ENCODE results near the gene NCF4. TPM values are rescaled to one million over a fixed set of nuclear protein-coding genes. Genes with fewer than 3 reads are reported as not detected.

The NCF4 gene
- polyA plus RNA-seq, 6 donors from 2014 or later: 62.7 to 103 (median 95.9) TPM

- peaks cover 5 to 9% of the 10 kb centered on the region in 2 donors for H3K36me3 Mint-ChIP-seq
- H3K9me3 Mint-ChIP-seq: peaks cover 4 to 19% (median 13%) of the 10 kb centered on the region in 7 donors
- no peak for ATAC-seq (ENCODE audit: low read depth in 2 of 2)
- no peak overlapping the region for H3K4me3 Mint-ChIP-seq
- no peaks in the 10 kb centered on the region for H3K4me1 Mint-ChIP-seq
- H3K27me3 Mint-ChIP-seq: peaks cover 2 to 34% (median 10%) of the 10 kb centered on the region in 3 donors
- no peak overlapping the region for H3K27ac Mint-ChIP-seq
- no peak for DNase-seq
Observed at GRCh38 chr22:36894266-36894665, 33.5 kb downstream of the NCF4 start.

GRCh38 chr22:36897611-36898010 is 36.8 kb downstream of the NCF4 start:
- Mint-ChIP-seq H3K27me3 (peaks cover 14 to 54% (median 32%) of the 10 kb centered on the region in 3 donors), H3K4me3 (no peak overlapping the region)
- ATAC-seq (ENCODE audit: low read depth in 2 of 2): no peak

GRCh38 chr22:36898690-36899089 is 37.9 kb downstream of the NCF4 start:
- Mint-ChIP-seq H3K4me1 (peaks cover 0 to 6% (median 2%) of the 10 kb centered on the region in 3 donors), H3K4me3 (no peak overlapping the region), H3K9me3 (peaks cover 13 to 27% (median 19%) of the 10 kb centered on the region in 7 donors), H3K27me3 (peaks cover 23 to 59% (median 38%) of the 10 kb centered on the region in 3 donors), H3K36me3 (peaks cover 5 to 19% of the 10 kb centered on the region in 2 donors), H3K27ac (peak overlapping the region in 1 of 6 donors; percentile 39)
- no peak for DNase-seq
- ATAC-seq (ENCODE audit: low read depth in 2 of 2): no peak

More at GRCh38 chr22:36897611-36898010, 36.8 kb downstream of the NCF4 start:
- peaks cover 0 to 6% (median 2%) of the 10 kb centered on the region in 3 donors for H3K4me1 Mint-ChIP-seq
- H3K9me3 Mint-ChIP-seq: peaks cover 13 to 26% (median 17%) of the 10 kb centered on the region in 7 donors
- H3K27ac Mint-ChIP-seq: no peak overlapping the region
- peaks cover 5 to 19% of the 10 kb centered on the region in 2 donors for H3K36me3 Mint-ChIP-seq
- no peak for DNase-seq

- ATAC-seq (ENCODE audit: low read depth in 2 of 2): no peak
- H3K27me3 Mint-ChIP-seq: peaks cover 24 to 67% (median 46%) of the 10 kb centered on the region in 3 donors
- peaks cover 5 to 19% of the 10 kb centered on the region in 2 donors for H3K36me3 Mint-ChIP-seq
- H3K9me3 Mint-ChIP-seq: peaks cover 13 to 27% (median 19%) of the 10 kb centered on the region in 7 donors
- H3K4me1 Mint-ChIP-seq: peaks cover 0 to 6% (median 2%) of the 10 kb centered on the region in 3 donors
- DNase-seq: no peak
- no peak overlapping the region for H3K4me3 Mint-ChIP-seq
- H3K27ac Mint-ChIP-seq: peak overlapping the region in 1 of 6 donors; percentile 39
Observed at GRCh38 chr22:36899498-36899897, 38.7 kb downstream of the NCF4 start.

GRCh38 chr22:36900225-36900624 is 39.4 kb downstream of the NCF4 start:
- Mint-ChIP-seq H3K4me3 (no peak overlapping the region), H3K27ac (peak overlapping the region in 1 of 6 donors; percentile 64), H3K27me3 (peaks cover 24 to 68% (median 53%) of the 10 kb centered on the region in 3 donors), H3K4me1 (peaks cover 0 to 6% (median 2%) of the 10 kb centered on the region in 3 donors), H3K9me3 (peaks cover 8 to 22% (median 16%) of the 10 kb centered on the region in 7 donors), H3K36me3 (peaks cover under 1 to 13% of the 10 kb centered on the region in 2 donors)
- ATAC-seq (ENCODE audit: low read depth in 2 of 2) (no peak), DNase-seq (no peak)

- no peak for ATAC-seq (ENCODE audit: low read depth in 2 of 2)
- no peak for DNase-seq
- Mint-ChIP-seq H3K27ac (peak overlapping the region in 1 of 6 donors; percentile 91), H3K36me3 (peaks cover 0 to 10% of the 10 kb centered on the region in 2 donors), H3K27me3 (peaks cover 24 to 67% (median 54%) of the 10 kb centered on the region in 3 donors), H3K4me3 (no peak overlapping the region), H3K4me1 (peaks cover 0 to 6% (median 2%) of the 10 kb centered on the region in 3 donors), H3K9me3 (peaks cover 6 to 16% (median 12%) of the 10 kb centered on the region in 7 donors)
Observed at GRCh38 chr22:36900880-36901279, 40.1 kb downstream of the NCF4 start.

- peaks cover 24 to 67% (median 54%) of the 10 kb centered on the region in 3 donors for H3K27me3 Mint-ChIP-seq
- peak overlapping the region in 1 of 8 donors; percentile 2 for H3K4me3 Mint-ChIP-seq
- ATAC-seq (ENCODE audit: low read depth in 2 of 2) (peak in 1 of 2 donors; percentile 38), DNase-seq (no peak)
- H3K27ac Mint-ChIP-seq: peak overlapping the region in 1 of 6 donors; percentile 18
- H3K4me1 Mint-ChIP-seq: peaks cover 0 to 6% (median 2%) of the 10 kb centered on the region in 3 donors
- peaks cover 0 to 10% of the 10 kb centered on the region in 2 donors for H3K36me3 Mint-ChIP-seq
- H3K9me3 Mint-ChIP-seq: peaks cover 2 to 15% (median 9%) of the 10 kb centered on the region in 7 donors
Observed at GRCh38 chr22:36901411-36902142, 40.8 kb downstream of the NCF4 start.

- peaks cover 24 to 65% (median 55%) of the 10 kb centered on the region in 3 donors for H3K27me3 Mint-ChIP-seq
- no peak for DNase-seq
- H3K36me3 Mint-ChIP-seq: peaks cover 0 to 10% of the 10 kb centered on the region in 2 donors
- peaks cover 0 to 15% (median 9%) of the 10 kb centered on the region in 7 donors for H3K9me3 Mint-ChIP-seq
- no peak for ATAC-seq (ENCODE audit: low read depth in 2 of 2)
- H3K4me3 Mint-ChIP-seq: no peak overlapping the region
- H3K27ac Mint-ChIP-seq: peak overlapping the region in 1 of 6 donors; percentile 6
- peaks cover 0 to 6% (median 2%) of the 10 kb centered on the region in 3 donors for H3K4me1 Mint-ChIP-seq
Observed at GRCh38 chr22:36902143-36902926, 41.5 kb downstream of the NCF4 start.

- H3K27me3 Mint-ChIP-seq: peaks cover 21 to 58% (median 55%) of the 10 kb centered on the region in 3 donors
- peaks cover 0 to 10% of the 10 kb centered on the region in 2 donors for H3K36me3 Mint-ChIP-seq
- H3K9me3 Mint-ChIP-seq: peaks cover 0 to 15% (median 5%) of the 10 kb centered on the region in 7 donors
- peaks cover 0 to 6% (median 2%) of the 10 kb centered on the region in 3 donors for H3K4me1 Mint-ChIP-seq
- H3K4me3 Mint-ChIP-seq: no peak overlapping the region
- ATAC-seq (ENCODE audit: low read depth in 2 of 2): no peak
- DNase-seq: no peak
- H3K27ac Mint-ChIP-seq: peak overlapping the region in 1 of 6 donors; percentile 56
Observed at GRCh38 chr22:36904260-36904880, 43.6 kb downstream of the NCF4 start.

GRCh38 chr22:36907253-36908195 is 46.7 kb downstream of the NCF4 start:
- peaks cover 0 to under 1% (median 0%) of the 10 kb centered on the region in 3 donors for H3K4me1 Mint-ChIP-seq
- no peak overlapping the region for H3K27ac Mint-ChIP-seq
- peaks cover 0 to 3% (median 1%) of the 10 kb centered on the region in 7 donors for H3K9me3 Mint-ChIP-seq
- ATAC-seq (ENCODE audit: low read depth in 2 of 2) (no peak), DNase-seq (no peak)
- H3K27me3 Mint-ChIP-seq: peaks cover 11 to 37% (median 33%) of the 10 kb centered on the region in 3 donors
- H3K36me3 Mint-ChIP-seq: no peaks in the 10 kb centered on the region
- H3K4me3 Mint-ChIP-seq: no peak overlapping the region

GRCh38 chr22:36910461-36910860 is 49.7 kb downstream of the NCF4 start:
- ATAC-seq (ENCODE audit: low read depth in 2 of 2) (no peak), DNase-seq (no peak)
- Mint-ChIP-seq H3K36me3 (no peaks in the 10 kb centered on the region), H3K27ac (no peak overlapping the region), H3K9me3 (peaks cover 0 to 1% (median 0%) of the 10 kb centered on the region in 7 donors), H3K27me3 (peaks cover 0 to 16% (median 12%) of the 10 kb centered on the region in 3 donors), H3K4me1 (peaks cover 18 to 28% (median 23%) of the 10 kb centered on the region in 3 donors), H3K4me3 (no peak overlapping the region)

All from naive B cell (primary cell).